Transverse colon (tissue), 4 donors: ENCODE measurements around the gene NAP1L2.

Experiments used
- POLR2A ChIP-seq: fragments of 450-650 bp; IDR thresholded peaks from one replicate; pipeline ENCODE4 v1.6.1; 2016; ENCODE audit warnings: antibody characterized with exemption, mild to moderate bottlenecking, moderate library complexity
- POLR2AphosphoS5 ChIP-seq, 3 donors: sonication (generic); formaldehyde crosslinking; IDR thresholded peaks; one replicate each; pipeline ENCODE4 v1.6.1; 2016; ENCODE audit warnings: antibody characterized with exemption in 3 of 3
- TF ChIP-seq, protein P1 (sequence below), 5 experiments: fragments of 200-600 bp in 3 of 5; fragments of 450-650 bp in 2 of 5; sonication (generic) in 3 of 5; IDR thresholded peaks; 1 replicate in 2 of 5; 2 replicates in 3 of 5; pipeline ENCODE4 v1.5.1; 2016 to 2017; ENCODE audit warnings: antibody characterized with exemption in 5 of 5, inconsistent platforms in 3 of 5, mild to moderate bottlenecking in 2 of 5, moderate library complexity in 1 of 5

DNA sequence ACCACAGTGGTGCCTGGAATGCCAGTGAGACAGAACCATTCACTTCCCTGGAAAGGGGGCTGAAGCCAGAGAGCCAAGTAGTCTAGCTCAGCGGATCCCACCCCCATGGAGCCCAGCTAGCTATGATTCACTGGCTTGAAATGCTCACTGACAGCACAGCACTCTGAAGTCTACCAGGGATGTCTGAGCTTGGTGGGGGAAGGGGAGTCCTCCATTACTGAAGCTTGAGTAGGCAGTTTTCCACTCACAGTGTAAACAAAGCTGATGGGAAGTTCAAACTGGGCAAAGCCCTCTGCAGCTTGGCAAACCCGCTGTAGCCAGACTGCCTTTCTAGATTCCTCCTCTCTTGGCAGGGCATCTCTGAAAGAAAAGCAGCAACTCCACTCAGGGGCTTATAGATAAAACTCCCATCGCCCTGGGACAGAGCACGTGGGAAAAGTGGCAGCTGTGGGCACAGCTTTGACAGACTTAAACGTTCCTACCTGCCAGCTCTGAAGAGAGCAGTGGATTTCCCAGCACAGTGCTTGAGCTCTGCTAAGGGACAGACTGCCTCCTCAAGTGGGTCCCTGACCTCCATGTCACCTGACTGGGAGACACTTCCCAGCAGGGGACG lies 32.0 kb downstream of the NAP1L2 start:
- TF ChIP-seq, protein P1, sequence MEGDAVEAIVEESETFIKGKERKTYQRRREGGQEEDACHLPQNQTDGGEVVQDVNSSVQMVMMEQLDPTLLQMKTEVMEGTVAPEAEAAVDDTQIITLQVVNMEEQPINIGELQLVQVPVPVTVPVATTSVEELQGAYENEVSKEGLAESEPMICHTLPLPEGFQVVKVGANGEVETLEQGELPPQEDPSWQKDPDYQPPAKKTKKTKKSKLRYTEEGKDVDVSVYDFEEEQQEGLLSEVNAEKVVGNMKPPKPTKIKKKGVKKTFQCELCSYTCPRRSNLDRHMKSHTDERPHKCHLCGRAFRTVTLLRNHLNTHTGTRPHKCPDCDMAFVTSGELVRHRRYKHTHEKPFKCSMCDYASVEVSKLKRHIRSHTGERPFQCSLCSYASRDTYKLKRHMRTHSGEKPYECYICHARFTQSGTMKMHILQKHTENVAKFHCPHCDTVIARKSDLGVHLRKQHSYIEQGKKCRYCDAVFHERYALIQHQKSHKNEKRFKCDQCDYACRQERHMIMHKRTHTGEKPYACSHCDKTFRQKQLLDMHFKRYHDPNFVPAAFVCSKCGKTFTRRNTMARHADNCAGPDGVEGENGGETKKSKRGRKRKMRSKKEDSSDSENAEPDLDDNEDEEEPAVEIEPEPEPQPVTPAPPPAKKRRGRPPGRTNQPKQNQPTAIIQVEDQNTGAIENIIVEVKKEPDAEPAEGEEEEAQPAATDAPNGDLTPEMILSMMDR (IDR thresholded peaks at IDR 0.05), result no peak
- TF ChIP-seq POLR2AphosphoS5 (IDR thresholded peaks at IDR 0.05) (no peak), POLR2A (no peak)
